Measurements from ENCODE around the gene CNPY1. TPM values are rescaled to one million over a fixed set of nuclear protein-coding genes. Genes with fewer than 3 reads are reported as not detected.
"Not testable (repeated sequence)": the region's sequence is repeated elsewhere in the genome, so short reads cannot be mapped to it uniquely, and the experiment has no call there.

Gene CNPY1
- total and polyA plus RNA-seq, 9 donors = 0.05 TPM; not detected in 8

- 60 to 64% (median 61%) methylated on average over 7 of the region's 7 CpGs for WGBS, 3 donors
- no peak for TF ChIP-seq CTCF (IDR thresholded peaks at IDR 0.05)
- no peak for TF ChIP-seq EP300 (IDR thresholded peaks at IDR 0.05)
- Histone ChIP-seq H3K27me3 (no peaks in the 10 kb centered on the region), H3K9me3 (no peaks in the 10 kb centered on the region), H3K4me3 (no peak overlapping the region), H3K27ac (no peak overlapping the region), H3K36me3 (no peaks in the 10 kb centered on the region), H3K4me1 (ENCODE audit: insufficient read depth) (no peaks in the 10 kb centered on the region)
- no peak for DNase-seq
- intact Hi-C loops (cut with DNase I) = no loop called here
Measured at GRCh38 chr7:155520114-155520513, 26.2 kb downstream of the CNPY1 start.

- H3K4me3 ChIP-seq; H3K27ac ChIP-seq; H3K9me3 ChIP-seq; DNase-seq; H3K27me3 ChIP-seq; H3K36me3 ChIP-seq; intact Hi-C loops (cut with DNase I); H3K4me1 ChIP-seq (ENCODE audit: insufficient read depth): not testable (repeated sequence)
- WGBS, 3 donors = 92 to 95% (median 93%) methylated on average over 3 of the region's 3 CpGs
Measured at GRCh38 chr7:155519358-155519757, 27.0 kb downstream of the CNPY1 start.

- H3K27me3 ChIP-seq = no peaks in the 10 kb centered on the region
- 80 to 92% (median 84%) methylated on average over 7 of the region's 7 CpGs for WGBS, 3 donors
- TF ChIP-seq POLR2A (IDR thresholded peaks at IDR 0.05) = no peak
- no peak for TF ChIP-seq CTCF (IDR thresholded peaks at IDR 0.05)
- no peak for TF ChIP-seq EP300 (IDR thresholded peaks at IDR 0.05)
- H3K9me3 ChIP-seq = no peaks in the 10 kb centered on the region
- no peak for DNase-seq
- intact Hi-C loops (cut with DNase I) = no loop called here
- H3K4me3 ChIP-seq = no peak overlapping the region
- H3K4me1 ChIP-seq (ENCODE audit: insufficient read depth) = no peaks in the 10 kb centered on the region
- H3K27ac ChIP-seq = no peak overlapping the region
- H3K36me3 ChIP-seq = no peaks in the 10 kb centered on the region
Measured at GRCh38 chr7:155518633-155519032, 27.7 kb downstream of the CNPY1 start.

GRCh38 chr7:155517969-155518368, 28.4 kb downstream of the CNPY1 start:
- Histone ChIP-seq H3K4me3 (no peak overlapping the region), H3K9me3 (no peaks in the 10 kb centered on the region), H3K4me1 (ENCODE audit: insufficient read depth) (no peaks in the 10 kb centered on the region), H3K27me3 (no peaks in the 10 kb centered on the region), H3K36me3 (no peaks in the 10 kb centered on the region), H3K27ac (no peak overlapping the region)
- no peak for TF ChIP-seq EP300 (IDR thresholded peaks at IDR 0.05)
- TF ChIP-seq POLR2A (IDR thresholded peaks at IDR 0.05) = no peak
- no peak for TF ChIP-seq CTCF (IDR thresholded peaks at IDR 0.05)
- WGBS, 3 donors = 69 to 71% (median 69%) methylated on average over 5 of the region's 5 CpGs
- DNase-seq = no peak
- intact Hi-C loops (cut with DNase I) = no loop called here

GRCh38 chr7:155517452-155517851, 28.9 kb downstream of the CNPY1 start:
- Histone ChIP-seq H3K4me1 (ENCODE audit: insufficient read depth) (no peaks in the 10 kb centered on the region), H3K4me3 (no peak overlapping the region), H3K27ac (no peak overlapping the region), H3K27me3 (no peaks in the 10 kb centered on the region), H3K36me3 (no peaks in the 10 kb centered on the region), H3K9me3 (no peaks in the 10 kb centered on the region)
- intact Hi-C loops (cut with DNase I) = no loop called here
- TF ChIP-seq CTCF (IDR thresholded peaks at IDR 0.05) (no peak), POLR2A (IDR thresholded peaks at IDR 0.05) (no peak), EP300 (IDR thresholded peaks at IDR 0.05) (no peak)
- 72 to 84% (median 78%) methylated on average over 9 of the region's 9 CpGs for WGBS, 3 donors
- no peak for DNase-seq
